ENCODE data around the gene COMMD6.
A peak's percentile ranks its signal among the peaks of the same experiment; 100 is the strongest.
"Not testable (repeated sequence)": the region's sequence is repeated elsewhere in the genome, so short reads cannot be mapped to it uniquely, and the experiment has no call there.

Gene COMMD6

GRCh38 chr13:75537401-75538365 lies at the start of gene COMMD6:
Gene COMMD6, minus strand, starts transcription at chr13:75537841. Its CDS starts 36 bp downstream, at chr13:75537805.
- DNase-seq, result peak; percentile 66

GRCh38 chr13:75585153-75585552 lies 47.5 kb upstream of the COMMD6 start:
- no peak for DNase-seq

- no peak for DNase-seq
These were observed 45.5 kb upstream of the COMMD6 start for GRCh38 chr13:75583091-75583490.

- DNase-seq, result no peak
These were observed 44.4 kb upstream of the COMMD6 start for GRCh38 chr13:75581874-75582640.

GRCh38 chr13:75579529-75579928 lies 41.9 kb upstream of the COMMD6 start:
- DNase-seq, result no peak

- DNase-seq, result no peak
These were observed 31.9 kb upstream of the COMMD6 start for GRCh38 chr13:75569576-75569975.

GRCh38 chr13:75566658-75567057 lies 29.0 kb upstream of the COMMD6 start:
- no peak for DNase-seq

GRCh38 chr13:75558145-75558840 lies 20.7 kb upstream of the COMMD6 start:
- DNase-seq, result no peak

GRCh38 chr13:75556961-75557360 lies 19.3 kb upstream of the COMMD6 start:
- DNase-seq, result no peak

GRCh38 chr13:75555836-75556235 lies 18.2 kb upstream of the COMMD6 start:
- DNase-seq, result no peak

GRCh38 chr13:75554981-75555380 lies 17.3 kb upstream of the COMMD6 start:
- no peak for DNase-seq

GRCh38 chr13:75554464-75554863 lies 16.8 kb upstream of the COMMD6 start:
- no peak for DNase-seq

GRCh38 chr13:75550159-75550567 lies 12.5 kb upstream of the COMMD6 start:
- peak; percentile 23 for DNase-seq

- DNase-seq, result peak; percentile 98
These were observed 11.9 kb upstream of the COMMD6 start, which contains the start of gene UCHL3 for GRCh38 chr13:75549262-75550158. Gene UCHL3, plus strand, starts transcription at chr13:75549791. Its CDS starts 30 bp downstream, at chr13:75549821.

GRCh38 chr13:75547917-75548316 lies 10.3 kb upstream of the COMMD6 start:
- DNase-seq, result no peak

- not testable (repeated sequence) for DNase-seq
These were observed 7.7 kb upstream of the COMMD6 start for GRCh38 chr13:75545386-75545785.

GRCh38 chr13:75544681-75545330 lies 7.2 kb upstream of the COMMD6 start:
- no peak for DNase-seq

GRCh38 chr13:75541961-75542360 lies 4.3 kb upstream of the COMMD6 start:
- DNase-seq, result no peak

- no peak for DNase-seq
These were observed 3.6 kb upstream of the COMMD6 start for GRCh38 chr13:75541287-75541686.

GRCh38 chr13:75533861-75534260 lies 3.8 kb downstream of the COMMD6 start:
- DNase-seq, result no peak

- DNase-seq, result no peak
These were observed 7.1 kb downstream of the COMMD6 start for GRCh38 chr13:75530549-75530961.
